ENCODE measurements around the gene CD160.
"Not testable (repeated sequence)": the region's sequence is repeated elsewhere in the genome, so short reads cannot be mapped to it uniquely, and the experiment has no call there.

Gene CD160

DNA sequence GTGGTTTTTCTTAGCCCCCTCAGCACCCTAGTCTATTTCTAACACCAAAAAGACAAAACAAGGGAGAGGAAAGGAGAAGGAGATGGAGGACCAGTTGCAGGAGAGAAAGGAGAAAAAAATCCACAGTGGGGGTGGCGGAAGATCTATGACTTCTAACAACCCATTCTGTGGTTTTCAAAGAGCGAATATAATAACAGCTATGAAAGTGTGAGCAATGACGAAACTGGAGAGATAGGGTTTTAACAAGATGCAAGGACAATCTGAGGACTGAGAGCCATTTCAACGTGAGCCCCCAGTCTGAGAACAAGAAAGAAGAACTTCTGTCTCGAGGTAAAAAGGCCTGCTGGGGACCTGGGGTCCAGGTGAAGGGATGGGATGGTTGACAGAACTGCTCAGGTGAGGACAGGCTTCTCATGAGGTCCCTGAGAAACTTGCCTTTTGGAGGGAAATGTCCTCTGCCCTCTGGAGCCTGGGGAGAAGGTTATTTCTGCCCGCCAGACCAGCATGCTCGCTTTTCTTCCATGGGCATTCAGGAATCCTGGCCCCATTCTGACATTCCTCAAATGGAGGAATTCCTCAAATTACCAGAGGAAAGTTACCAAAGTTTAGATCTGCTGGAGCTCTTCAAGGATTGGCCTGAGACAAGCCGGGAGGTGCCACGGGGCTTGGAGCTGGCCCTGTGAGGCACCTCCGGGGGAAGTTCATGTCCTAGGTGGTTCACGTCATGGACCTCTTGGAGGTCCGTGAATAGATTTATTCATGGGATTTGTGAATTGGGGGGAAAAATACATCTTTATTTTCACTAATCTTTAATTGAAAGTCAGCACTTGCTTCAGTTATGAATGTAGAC is at the start of gene CD160:
TSS of gene CD160 (plus strand) at position 270 of the 850 bp plus-strand sequence. CDS start 8,829 bp downstream, outside the sequence.
- no peak for DNase-seq

GRCh38 chr1:145670995-145671745 is 48.1 kb upstream of the CD160 start:
- not testable (repeated sequence) for DNase-seq

DNA sequence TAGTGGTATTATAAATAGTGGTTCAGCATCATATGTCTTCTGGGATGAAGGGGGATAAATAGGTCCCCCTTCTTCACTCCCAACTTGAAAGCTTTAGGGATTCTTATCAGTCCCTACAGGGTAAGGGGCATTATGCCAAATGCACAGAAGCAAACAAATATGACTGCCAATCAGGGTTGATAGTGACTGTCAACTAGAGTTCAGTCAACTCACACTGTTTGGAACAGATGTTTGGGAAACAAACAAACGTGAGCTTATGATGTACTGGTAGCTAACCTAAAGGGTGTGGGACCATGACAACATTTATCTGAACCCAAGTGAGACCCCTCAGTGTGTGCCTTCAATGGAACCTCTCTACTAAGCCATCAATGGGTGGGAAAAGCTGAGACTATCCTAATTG is 46.1 kb upstream of the CD160 start:
- DNase-seq: not testable (repeated sequence)

DNA sequence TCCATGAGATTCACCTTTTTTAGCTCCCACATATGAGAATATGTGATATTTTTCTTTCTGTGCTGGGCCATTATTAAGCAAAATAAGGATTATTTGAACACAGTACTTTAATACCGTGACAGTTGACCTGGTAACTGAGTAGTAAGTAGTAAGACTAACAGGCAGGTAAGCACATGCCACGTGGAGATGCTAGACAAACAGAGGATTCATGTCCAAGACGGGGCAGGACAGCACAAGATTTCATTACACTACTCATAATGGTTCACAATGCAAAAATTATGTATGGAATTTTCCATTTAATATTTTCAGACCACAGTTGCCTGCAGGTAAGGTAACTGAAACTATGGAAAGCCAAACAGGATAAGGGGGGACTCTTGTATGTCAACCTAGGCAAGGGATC is 34.4 kb upstream of the CD160 start:
- DNase-seq: not testable (repeated sequence)

- not testable (repeated sequence) for DNase-seq
Observed at GRCh38 chr1:145686078-145686477, 33.2 kb upstream of the CD160 start.

DNA sequence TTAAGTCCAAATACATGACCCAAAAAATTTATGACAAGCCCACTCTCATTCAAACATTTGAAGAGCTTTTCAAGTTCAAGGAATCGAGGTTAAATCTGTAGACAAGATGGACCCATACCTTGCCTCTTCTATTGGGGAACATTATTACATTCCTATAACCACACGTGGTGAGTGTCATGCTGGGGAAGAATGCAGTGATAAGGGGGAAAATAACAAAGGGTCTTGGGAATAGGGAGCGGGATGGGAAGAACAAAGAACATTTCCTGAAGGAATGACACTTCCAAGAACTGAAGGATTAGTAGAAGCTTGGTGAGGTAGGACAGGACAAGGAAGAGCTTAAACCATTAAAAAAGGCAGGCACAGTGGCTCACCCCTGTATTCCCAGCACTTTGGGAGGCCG is 31.0 kb upstream of the CD160 start:
- no peak for DNase-seq

DNA sequence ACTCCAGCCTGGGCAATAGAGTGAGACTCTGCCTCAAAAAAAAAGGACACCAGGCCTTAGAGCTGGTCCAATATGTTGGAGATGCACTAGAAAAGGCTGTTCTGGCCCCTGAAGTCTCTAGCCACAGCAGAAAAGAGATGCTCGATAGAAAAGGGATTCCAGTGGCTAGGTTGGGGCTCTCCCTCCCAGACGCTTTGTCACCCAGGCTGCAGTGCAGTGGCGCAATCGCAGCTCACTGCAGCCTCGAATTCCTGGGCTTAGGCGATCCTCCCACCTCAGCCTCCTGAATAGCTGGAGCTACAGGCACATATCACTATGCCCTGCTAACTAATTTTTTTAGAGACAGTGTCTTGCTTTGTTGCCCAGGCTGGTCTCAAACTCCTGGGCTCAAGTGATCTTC is 30.4 kb upstream of the CD160 start:
- DNase-seq: no peak

- no peak for DNase-seq
Observed at GRCh38 chr1:145689922-145690321, 29.4 kb upstream of the CD160 start.

GRCh38 chr1:145690587-145691558 is 28.4 kb upstream of the CD160 start:
- DNase-seq: no peak

- DNase-seq: no peak
Observed at GRCh38 chr1:145692785-145693443, 26.4 kb upstream of the CD160 start.

- DNase-seq: no peak
Observed at GRCh38 chr1:145695821-145696629, 23.3 kb upstream of the CD160 start.

- DNase-seq: no peak
Observed at GRCh38 chr1:145696630-145696960, 22.7 kb upstream of the CD160 start.

DNA sequence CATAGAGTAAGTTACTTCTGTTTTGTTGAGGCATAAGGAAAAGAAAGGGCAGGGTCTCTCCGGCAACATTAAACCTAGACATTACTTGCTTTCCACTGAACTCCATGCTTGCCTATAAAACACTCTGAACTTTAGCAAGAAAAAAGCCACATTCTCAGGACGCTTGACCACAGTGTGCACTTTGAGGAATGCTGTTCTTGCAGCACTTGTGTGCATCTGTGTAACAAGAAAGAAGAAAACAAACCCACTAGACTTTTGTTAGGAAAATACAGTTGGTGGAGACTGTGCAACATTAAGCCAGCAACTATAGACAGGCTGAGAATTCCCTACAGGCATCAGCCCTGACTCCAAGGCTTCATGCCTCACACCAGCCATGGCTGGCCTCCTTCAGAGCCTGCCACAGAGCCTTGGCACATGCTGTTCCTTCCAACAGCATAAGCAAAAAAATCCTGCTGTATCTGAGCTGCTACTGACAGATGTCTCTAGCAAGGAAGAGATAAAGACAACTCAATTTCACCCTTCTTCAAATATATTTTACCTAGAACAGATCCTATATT is 17.9 kb upstream of the CD160 start:
- no peak for DNase-seq

- no peak for DNase-seq
Observed at GRCh38 chr1:145702052-145702451, 17.2 kb upstream of the CD160 start.

DNA sequence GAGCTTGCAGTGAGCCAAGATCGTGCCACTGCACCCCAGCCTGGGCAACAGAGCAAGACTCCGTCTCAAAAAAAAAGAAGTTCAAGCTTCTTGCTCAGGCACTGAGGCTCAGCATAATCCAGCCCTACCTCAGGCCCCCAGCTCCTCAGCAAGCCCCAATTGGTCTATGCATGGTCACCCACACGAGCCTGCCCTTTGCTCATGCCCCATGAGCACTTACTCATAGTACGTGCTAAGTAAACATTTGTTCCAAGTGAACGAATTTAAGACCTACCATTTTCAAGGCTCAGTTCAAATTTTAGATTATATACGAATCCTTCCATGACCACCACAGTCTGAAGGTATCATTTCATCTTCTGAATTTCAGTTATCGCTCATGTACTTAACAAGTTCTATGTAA is 16.5 kb upstream of the CD160 start:
- no peak for DNase-seq

DNA sequence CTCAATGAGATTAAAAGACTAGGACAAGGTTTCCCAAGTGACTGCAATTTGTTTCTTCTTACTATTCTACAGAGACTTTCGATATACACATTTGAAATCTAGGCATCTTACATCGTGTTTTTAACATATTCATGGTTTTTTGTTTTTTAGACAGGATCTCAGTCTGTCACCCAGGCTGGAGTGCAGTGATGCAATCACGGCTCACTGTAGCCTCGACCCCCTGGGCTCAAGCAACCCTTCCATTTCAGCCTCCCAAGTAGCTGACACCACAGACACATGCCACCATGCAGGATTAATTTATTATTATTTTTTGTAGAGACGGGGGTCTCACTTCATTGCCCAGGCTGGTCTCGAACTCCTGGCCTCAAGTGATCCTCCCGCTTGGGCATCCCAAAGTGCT is 13.7 kb upstream of the CD160 start:
- no peak for DNase-seq

- no peak for DNase-seq
Observed at GRCh38 chr1:145706086-145706664, 13.1 kb upstream of the CD160 start.

DNA sequence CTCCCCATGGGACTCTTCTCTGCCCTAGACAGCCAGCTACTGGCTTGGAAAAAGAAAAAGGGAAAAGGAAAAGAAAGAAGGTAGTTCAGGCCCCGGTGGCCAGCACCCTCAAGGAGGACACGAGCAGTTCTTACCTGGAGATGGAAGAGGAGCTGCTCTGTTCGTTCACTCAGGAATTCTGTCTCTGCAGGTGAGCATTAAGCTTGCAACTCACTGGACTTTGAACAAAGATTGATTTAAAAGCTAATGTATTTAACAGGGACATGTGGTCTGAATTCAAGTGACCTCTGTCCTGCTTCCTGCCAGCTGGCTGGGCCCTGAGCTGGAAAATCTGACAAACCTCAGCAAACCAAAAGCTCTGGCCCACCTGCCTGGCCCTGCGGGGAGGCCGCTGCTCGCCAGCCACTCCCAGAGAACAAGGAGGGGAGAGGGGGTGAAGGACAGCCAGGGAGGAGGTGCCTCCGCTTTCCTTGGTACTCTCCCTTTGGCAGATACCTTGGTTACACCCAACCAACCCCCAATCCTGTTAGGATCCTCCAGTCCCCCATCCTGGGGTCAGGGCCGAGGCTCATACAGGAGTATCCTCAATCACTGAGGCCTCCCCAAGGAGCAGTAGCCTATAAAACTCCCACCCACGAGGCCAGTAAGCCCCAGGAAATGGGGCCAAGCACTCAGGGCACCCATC is 12.0 kb upstream of the CD160 start, which contains the start of gene PDZK1:
TSS of gene PDZK1 (minus strand) at position 186 of the 685 bp plus-strand sequence. CDS start 19,347 bp downstream, outside the sequence.
- DNase-seq: no peak

- no peak for DNase-seq
Observed at GRCh38 chr1:145708063-145708462, 11.2 kb upstream of the CD160 start.
